CD4-positive, alpha-beta T cell (primary cell): ENCODE results near the gene PRDM7. TPM values are rescaled to one million over a fixed set of nuclear protein-coding genes. Genes with fewer than 3 reads are reported as not detected.

Experiments
- ATAC-seq: fragments of 200-7000 bp; cut with Tn5 transposase; one replicate; pipeline ENCODE4 v1.10.0; 2022; ENCODE audit warnings: mild to moderate bottlenecking; ENCODE audit not compliant: poor library complexity
- CTCF ChIA-PET: fragments of 350-600 bp; sonication (Branson Sonifier 250); formaldehyde crosslinking; loops from one replicate; lab custom pipeline; 2021; ENCODE audit warnings: antibody characterized with exemption, inconsistent platforms; lab: Charles Lee
- POLR2A ChIA-PET: fragments of 350-600 bp; sonication (Branson Sonifier 250); formaldehyde crosslinking; loops from one replicate; lab custom pipeline; 2021; ENCODE audit warnings: antibody characterized with exemption, inconsistent platforms; lab: Charles Lee
- DNase-seq, 14 experiments: peaks; one replicate each; pipeline ENCODE4 v3.0.0-alpha.2; 2013 to 2020; ENCODE audit warnings: mixed read lengths in 2 of 14
- H3K27ac ChIP-seq, 2 donors: one replicate each; pipeline versions ENCODE4 v1.5.1 to v1.7.0; 2013; ENCODE audit warnings: low read length in 2 of 2, low read depth in 1 of 2, mild to moderate bottlenecking in 1 of 2
- H3K27me3 ChIP-seq, 2 experiments: 1 replicate in 1 of 2; 2 replicates in 1 of 2; pipeline versions ENCODE4 v1.6.1 to v1.7.0; 2013; ENCODE audit warnings: low read length in 2 of 2, control low read depth in 1 of 2, mild to moderate bottlenecking in 1 of 2, moderate library complexity in 1 of 2; ENCODE audit not compliant: insufficient read depth in 2 of 2, control insufficient read depth in 1 of 2
- H3K36me3 ChIP-seq: one replicate; pipeline ENCODE4 v1.6.1; 2013; ENCODE audit warnings: low read length, control low read depth; ENCODE audit not compliant: insufficient read depth
- H3K4me1 ChIP-seq: one replicate; pipeline ENCODE4 v1.6.1; 2013; ENCODE audit warnings: low read length, control low read depth; ENCODE audit not compliant: insufficient read depth
- H3K4me3 ChIP-seq: one replicate; pipeline ENCODE4 v1.5.1; 2013; ENCODE audit warnings: mild to moderate bottlenecking, low read length, moderate library complexity
- H3K9me3 ChIP-seq, 2 experiments: 1 replicate in 1 of 2; 2 replicates in 1 of 2; pipeline versions ENCODE4 v1.6.1 to v1.7.0; 2013; ENCODE audit warnings: low read length in 2 of 2, mild to moderate bottlenecking in 2 of 2, control low read depth in 1 of 2, moderate library complexity in 1 of 2; ENCODE audit not compliant: control insufficient read depth in 1 of 2, insufficient read depth in 1 of 2
- H3K27ac Mint-ChIP-seq: one replicate; pipeline ENCODE4 v1.8.0; 2020; ENCODE audit warnings: mixed read lengths
- H3K27me3 Mint-ChIP-seq: one replicate; pipeline ENCODE4 v1.8.0; 2021; ENCODE audit warnings: mixed read lengths
- H3K36me3 Mint-ChIP-seq: one replicate; pipeline ENCODE4 v1.8.0; 2021; ENCODE audit warnings: low read depth, mixed read lengths
- H3K4me1 Mint-ChIP-seq: one replicate; pipeline ENCODE4 v1.8.0; 2021; ENCODE audit warnings: low read depth, mixed read lengths
- H3K4me3 Mint-ChIP-seq: one replicate; pipeline ENCODE4 v1.8.0; 2020; ENCODE audit warnings: mild to moderate bottlenecking, mixed read lengths
- H3K9me3 Mint-ChIP-seq: one replicate; pipeline ENCODE4 v1.8.0; 2020; ENCODE audit warnings: mixed read lengths
- intact Hi-C, 2 experiments: fragments of 100-400 bp; cut with DNase I in 1 of 2; cut with micrococcal nuclease in 1 of 2; formaldehyde crosslinking; loops; one replicate each; pipeline versions ENCODE4 v1.15.1 to v1.9.0; 2023 to 2025; cut with DNase I, micrococcal nuclease
- total RNA-seq, 174 experiments: library from RNA in 2 of 174; stranded (reverse) in 2 of 174; gene quantifications; one replicate each; pipeline ENCODE4 v1.2.3 and lab custom pipeline; 2021 to 2026
- TF ChIP-seq, protein P1 (sequence below): fragments of 200-600 bp; IDR thresholded peaks from one replicate; pipeline ENCODE4 v1.8.0; 2022; ENCODE audit warnings: antibody characterized with exemption, mild to moderate bottlenecking

PRDM7 gene
- total RNA-seq, 2 experiments from 2014 or later = not detected

GRCh38 chr16:90078579-90078895, 1.4 kb upstream of the PRDM7 start:
- peaks cover 8% of the 10 kb centered on the region for H3K36me3 Mint-ChIP-seq
- ATAC-seq = no peak
- peak in 1 of 14 experiments; percentile 28 for DNase-seq
- peaks cover 31% of the 10 kb centered on the region for H3K4me1 Mint-ChIP-seq
- H3K9me3 Mint-ChIP-seq = no peaks in the 10 kb centered on the region
- peak overlapping the region; percentile 50 for H3K4me3 Mint-ChIP-seq
- H3K4me1 ChIP-seq = peaks cover 31% of the 10 kb centered on the region
- no peaks in the 10 kb centered on the region for H3K9me3 ChIP-seq
- intact Hi-C loops = no loop called here
- TF ChIP-seq, protein P1, sequence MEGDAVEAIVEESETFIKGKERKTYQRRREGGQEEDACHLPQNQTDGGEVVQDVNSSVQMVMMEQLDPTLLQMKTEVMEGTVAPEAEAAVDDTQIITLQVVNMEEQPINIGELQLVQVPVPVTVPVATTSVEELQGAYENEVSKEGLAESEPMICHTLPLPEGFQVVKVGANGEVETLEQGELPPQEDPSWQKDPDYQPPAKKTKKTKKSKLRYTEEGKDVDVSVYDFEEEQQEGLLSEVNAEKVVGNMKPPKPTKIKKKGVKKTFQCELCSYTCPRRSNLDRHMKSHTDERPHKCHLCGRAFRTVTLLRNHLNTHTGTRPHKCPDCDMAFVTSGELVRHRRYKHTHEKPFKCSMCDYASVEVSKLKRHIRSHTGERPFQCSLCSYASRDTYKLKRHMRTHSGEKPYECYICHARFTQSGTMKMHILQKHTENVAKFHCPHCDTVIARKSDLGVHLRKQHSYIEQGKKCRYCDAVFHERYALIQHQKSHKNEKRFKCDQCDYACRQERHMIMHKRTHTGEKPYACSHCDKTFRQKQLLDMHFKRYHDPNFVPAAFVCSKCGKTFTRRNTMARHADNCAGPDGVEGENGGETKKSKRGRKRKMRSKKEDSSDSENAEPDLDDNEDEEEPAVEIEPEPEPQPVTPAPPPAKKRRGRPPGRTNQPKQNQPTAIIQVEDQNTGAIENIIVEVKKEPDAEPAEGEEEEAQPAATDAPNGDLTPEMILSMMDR = no peak
- no peak overlapping the region for H3K4me3 ChIP-seq
- ChIA-PET CTCF (interaction anchor here (0.9 kb wide), 1 partner anchor 58 kb away, joined by 3 read pairs; no protein-coding TSS in a partner anchor), POLR2A (no interaction called here)
- H3K27me3 Mint-ChIP-seq = peaks cover 14% of the 10 kb centered on the region
- H3K27ac Mint-ChIP-seq = no peak overlapping the region
- no peak overlapping the region for H3K27ac ChIP-seq
- no peaks in the 10 kb centered on the region for H3K36me3 ChIP-seq
- H3K27me3 ChIP-seq = no peaks in the 10 kb centered on the region

DNA sequence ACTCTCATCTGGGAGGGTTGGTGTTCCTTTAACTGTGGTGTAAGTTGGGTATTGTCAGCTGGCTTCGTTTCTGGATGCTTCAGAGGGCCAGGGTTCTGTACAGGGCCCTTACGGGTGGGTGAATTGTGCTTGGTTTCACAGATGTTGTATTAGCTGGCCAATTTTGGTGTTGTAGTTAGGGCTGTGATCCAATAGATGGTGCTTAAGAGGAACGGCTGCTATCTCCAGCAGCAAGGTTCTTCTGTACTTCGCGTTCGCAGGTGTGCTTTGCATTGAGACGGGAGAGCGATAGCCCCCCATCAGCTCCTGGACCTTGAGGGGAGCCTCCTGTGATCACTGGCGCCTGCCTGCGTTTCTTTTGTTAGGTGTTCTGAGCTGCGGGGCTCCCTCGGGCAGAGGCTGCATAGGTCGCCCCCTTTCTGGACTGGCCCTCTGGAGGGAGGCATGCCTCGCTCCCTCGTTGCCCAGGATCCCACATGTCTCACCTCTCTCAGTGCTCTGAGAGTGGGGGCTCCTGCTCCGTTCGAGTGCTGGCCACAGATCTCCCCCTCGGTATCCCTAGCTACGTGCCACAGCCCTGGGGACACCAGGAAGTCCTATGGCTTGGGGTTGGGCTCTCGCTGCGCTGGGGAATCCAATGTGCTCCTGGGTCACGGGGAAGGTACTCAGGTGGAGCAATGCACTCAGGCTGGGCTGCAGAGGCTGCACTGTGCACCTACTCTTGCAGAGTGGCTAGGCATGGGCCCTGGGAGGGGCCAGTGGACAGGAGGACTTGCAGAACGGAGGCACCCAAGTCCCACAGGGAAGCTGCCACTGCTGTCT, 837 bp upstream of the PRDM7 start:
- peak overlapping the region; percentile 90 for H3K4me3 Mint-ChIP-seq
- POLR2A ChIA-PET = no interaction called here
- H3K27me3 Mint-ChIP-seq = peaks cover 14% of the 10 kb centered on the region
- no peaks in the 10 kb centered on the region for H3K9me3 ChIP-seq
- H3K27ac ChIP-seq = no peak overlapping the region
- intact Hi-C loops = no loop called here
- peaks cover 31% of the 10 kb centered on the region for H3K4me1 ChIP-seq
- peak; percentile 76 for ATAC-seq
- no peaks in the 10 kb centered on the region for H3K36me3 ChIP-seq
- no peaks in the 10 kb centered on the region for H3K9me3 Mint-ChIP-seq
- peak in 10 of 14 experiments; percentile 6 to 81 (median 36) for DNase-seq
- TF ChIP-seq, protein P1 = peak; percentile 27
- peak overlapping the region; percentile 64 for H3K4me3 ChIP-seq
- H3K27ac Mint-ChIP-seq = peak overlapping the region; percentile 78
- peaks cover 8% of the 10 kb centered on the region for H3K36me3 Mint-ChIP-seq
- no peaks in the 10 kb centered on the region for H3K27me3 ChIP-seq
- CTCF ChIA-PET = interaction anchor here (0.9 kb wide), 1 partner anchor 58 kb away, joined by 3 read pairs; no protein-coding TSS in a partner anchor
- peaks cover 31% of the 10 kb centered on the region for H3K4me1 Mint-ChIP-seq

GRCh38 chr16:90072442-90073105, 4.6 kb downstream of the PRDM7 start:
- H3K4me3 ChIP-seq = no peak overlapping the region
- H3K36me3 Mint-ChIP-seq = no peaks in the 10 kb centered on the region
- H3K27me3 ChIP-seq = no peaks in the 10 kb centered on the region
- TF ChIP-seq, protein P1 = no peak
- H3K27ac Mint-ChIP-seq = no peak overlapping the region
- H3K4me1 ChIP-seq = peaks cover 10% of the 10 kb centered on the region
- H3K27ac ChIP-seq = no peak overlapping the region
- H3K4me3 Mint-ChIP-seq = no peak overlapping the region
- peaks cover 19% of the 10 kb centered on the region for H3K27me3 Mint-ChIP-seq
- H3K36me3 ChIP-seq = no peaks in the 10 kb centered on the region
- ChIA-PET POLR2A (no interaction called here), CTCF (interaction anchor here (1.3 kb wide), 1 partner anchor 9 kb away, joined by 4 read pairs; no protein-coding TSS in a partner anchor)
- H3K9me3 ChIP-seq = no peaks in the 10 kb centered on the region
- H3K4me1 Mint-ChIP-seq = peaks cover 20% of the 10 kb centered on the region
- intact Hi-C loops = no loop called here
- DNase-seq (no peak), ATAC-seq (no peak)
- H3K9me3 Mint-ChIP-seq = no peaks in the 10 kb centered on the region
